HG03066 (cell line): ENCODE results near the gene ADGRG3.
A peak's percentile ranks its signal among the peaks of the same experiment; 100 is the strongest.

ENCODE experiments used
- ATAC-seq: cut with Tn5 transposase; IDR thresholded peaks from one replicate; pipeline ENCODE4 v1.9.1; 2021; ENCODE audit warnings: low read depth; ENCODE audit not compliant: unreplicated experiment

Gene ADGRG3

GRCh38 chr16:57645169-57645568 is 22.9 kb upstream of the ADGRG3 start:
- no peak for ATAC-seq

DNA sequence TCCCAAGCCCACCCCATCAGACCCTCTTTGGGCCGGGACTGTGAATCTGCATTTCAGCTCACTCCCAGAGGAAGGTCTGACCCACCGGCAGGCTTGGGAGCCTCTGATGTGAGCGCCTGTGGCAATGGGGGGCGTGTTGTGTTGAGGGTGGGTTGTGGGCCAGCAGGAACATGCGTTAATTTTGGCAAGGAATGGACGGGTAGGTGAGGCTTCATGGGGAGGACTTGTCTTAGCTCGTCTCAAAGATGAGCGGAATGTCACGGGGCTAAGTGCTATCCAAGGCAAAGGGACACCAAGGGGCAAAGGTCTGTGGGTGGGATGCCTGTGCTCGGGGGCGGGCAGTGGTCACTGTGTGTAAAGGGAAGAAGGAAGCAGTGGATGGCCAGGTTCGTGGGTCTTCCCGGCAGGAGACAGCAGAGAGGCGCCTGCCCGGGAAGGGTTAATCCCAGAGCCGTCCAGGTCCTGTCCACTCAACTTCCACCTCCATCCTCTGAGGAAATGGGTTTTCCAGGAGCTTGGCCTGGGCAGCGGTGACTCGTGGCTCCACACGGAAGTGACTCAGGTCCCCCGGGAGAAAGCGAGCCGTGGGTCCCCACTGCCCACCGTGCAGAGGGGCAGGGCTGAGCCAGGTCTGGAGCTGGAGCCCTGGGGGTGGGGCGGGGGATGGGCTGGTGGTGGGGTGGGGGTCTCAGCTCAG is 22.3 kb upstream of the ADGRG3 start:
- ATAC-seq = no peak

- ATAC-seq = no peak
These were observed 21.6 kb upstream of the ADGRG3 start for GRCh38 chr16:57646388-57647039.

GRCh38 chr16:57647136-57647875 is 20.8 kb upstream of the ADGRG3 start:
- no peak for ATAC-seq

GRCh38 chr16:57648125-57648524 is 20.0 kb upstream of the ADGRG3 start:
- no peak for ATAC-seq

GRCh38 chr16:57648581-57649442 is 19.3 kb upstream of the ADGRG3 start:
- peak; percentile 54 for ATAC-seq

DNA sequence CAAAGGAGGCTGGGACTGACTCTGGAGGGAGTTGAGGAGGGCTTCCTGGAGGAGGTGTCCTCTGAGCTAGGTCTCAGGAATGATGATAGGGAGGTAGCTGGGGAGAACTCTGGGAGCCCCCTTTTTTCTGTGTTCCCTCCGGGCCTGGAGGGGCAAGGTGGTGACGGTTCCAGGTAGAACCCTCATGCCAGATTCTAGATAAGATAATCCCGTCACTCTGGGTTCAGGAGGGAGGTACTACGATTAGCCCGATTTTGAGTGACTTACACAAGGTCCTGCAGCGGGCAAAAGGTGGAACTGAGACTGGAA is 18.7 kb upstream of the ADGRG3 start:
- no peak for ATAC-seq

DNA sequence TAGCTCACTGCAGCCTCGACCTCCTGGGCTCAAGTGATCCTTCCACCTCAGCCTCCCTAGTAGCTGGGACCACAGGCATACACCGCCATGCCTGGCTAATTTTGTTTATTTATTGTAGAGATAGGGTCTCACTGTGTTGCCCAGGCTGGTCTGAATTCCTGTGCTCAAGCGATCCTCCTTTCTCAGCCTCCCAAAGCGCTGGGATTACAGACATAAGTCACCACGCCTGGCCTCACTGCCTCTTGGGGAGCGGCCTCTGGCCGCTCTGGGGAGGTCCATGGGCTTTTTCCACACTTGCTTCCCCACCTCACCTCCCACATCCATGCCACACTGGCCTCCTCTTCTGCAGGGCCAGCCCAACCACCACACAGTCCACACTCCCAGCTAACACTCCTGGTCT is 18.3 kb upstream of the ADGRG3 start:
- ATAC-seq = no peak

DNA sequence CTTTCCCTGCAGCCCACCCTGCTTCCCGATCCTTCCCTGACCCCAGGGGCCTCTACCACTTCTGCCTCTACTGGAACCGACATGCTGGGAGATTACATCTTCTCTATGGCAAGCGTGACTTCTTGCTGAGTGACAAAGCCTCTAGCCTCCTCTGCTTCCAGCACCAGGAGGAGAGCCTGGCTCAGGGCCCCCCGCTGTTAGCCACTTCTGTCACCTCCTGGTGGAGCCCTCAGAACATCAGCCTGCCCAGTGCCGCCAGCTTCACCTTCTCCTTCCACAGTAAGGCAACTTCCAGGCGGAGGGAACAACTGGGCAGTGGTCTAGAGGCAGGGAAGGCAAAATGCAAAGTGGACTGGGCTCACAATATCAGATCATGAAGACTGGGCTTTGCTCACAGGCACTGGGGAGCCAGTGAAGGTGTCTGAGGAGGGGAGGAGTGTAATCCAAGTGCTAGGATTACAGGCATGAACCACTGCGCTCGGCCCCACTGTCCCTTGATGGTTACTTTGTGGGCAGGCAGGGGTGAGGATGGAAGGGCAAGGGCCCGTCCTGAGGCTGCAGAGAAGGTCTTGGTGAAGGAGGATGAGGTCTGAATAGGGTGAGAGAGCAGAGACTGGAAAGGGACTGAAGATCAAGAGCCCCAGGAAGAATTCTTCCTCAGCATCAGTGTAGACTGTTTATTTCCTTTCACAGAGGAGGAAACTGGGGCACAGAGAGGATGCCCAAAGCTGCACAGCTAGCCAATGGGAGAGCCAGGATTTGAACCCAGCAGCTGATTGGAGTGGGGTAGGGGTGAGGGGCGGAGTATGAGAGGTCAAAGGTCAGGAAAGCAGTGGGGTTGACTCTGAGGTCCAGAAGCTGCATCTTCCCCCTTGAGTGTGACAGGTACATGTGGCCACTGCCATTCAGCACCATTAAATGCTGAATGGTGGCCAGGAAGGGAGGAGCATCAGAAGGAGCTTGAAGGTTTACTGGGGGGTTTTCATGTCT is 16.5 kb upstream of the ADGRG3 start:
- no peak for ATAC-seq

DNA sequence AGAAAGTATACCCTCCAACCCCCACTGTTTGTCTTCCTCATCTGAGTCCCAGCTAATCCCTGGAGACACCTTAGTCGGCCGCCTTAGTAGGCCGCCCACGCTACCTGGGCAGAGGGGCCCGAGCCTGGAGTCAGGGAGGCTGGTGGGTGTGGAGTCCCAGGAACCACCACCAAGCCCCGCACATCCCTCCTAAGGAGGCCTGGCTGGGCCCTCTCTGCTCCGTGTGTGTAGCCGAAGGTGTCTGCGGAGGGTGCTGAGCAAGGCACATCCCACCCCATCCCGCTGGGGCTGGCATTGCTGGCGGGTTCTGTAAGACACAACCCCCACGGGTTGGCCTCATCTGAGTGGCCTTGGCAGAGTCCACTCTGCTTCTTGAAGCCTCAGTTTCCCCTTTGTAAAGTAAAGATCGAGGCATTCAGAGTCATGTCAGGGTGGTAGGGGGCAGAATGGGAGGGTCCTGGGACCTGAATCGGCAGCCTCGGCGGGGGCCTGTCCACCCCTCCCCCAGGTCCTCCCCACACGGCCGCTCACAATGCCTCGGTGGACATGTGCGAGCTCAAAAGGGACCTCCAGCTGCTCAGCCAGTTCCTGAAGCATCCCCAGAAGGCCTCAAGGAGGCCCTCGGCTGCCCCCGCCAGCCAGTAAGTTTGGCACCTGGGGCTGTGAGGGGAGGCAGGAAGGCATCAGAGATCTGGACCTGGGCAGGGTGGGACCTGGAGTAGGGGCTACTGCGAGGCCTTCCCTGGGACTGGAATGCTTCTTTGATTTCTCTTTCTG is 15.2 kb upstream of the ADGRG3 start:
- ATAC-seq = no peak

DNA sequence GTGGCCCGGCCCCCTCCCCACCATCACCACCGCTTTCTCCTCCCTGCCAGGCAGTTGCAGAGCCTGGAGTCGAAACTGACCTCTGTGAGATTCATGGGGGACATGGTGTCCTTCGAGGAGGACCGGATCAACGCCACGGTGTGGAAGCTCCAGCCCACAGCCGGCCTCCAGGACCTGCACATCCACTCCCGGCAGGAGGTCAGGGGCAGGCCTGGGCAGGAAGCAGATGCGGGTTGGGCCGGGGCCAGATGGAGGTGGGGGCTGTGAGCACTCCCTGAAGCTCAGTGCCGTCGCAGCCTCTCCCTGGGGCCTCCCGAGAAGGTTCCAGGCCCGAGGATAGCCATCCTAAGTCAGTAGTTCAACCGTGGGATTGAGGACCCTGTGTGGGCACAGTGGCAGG is 14.2 kb upstream of the ADGRG3 start:
- ATAC-seq = no peak

DNA sequence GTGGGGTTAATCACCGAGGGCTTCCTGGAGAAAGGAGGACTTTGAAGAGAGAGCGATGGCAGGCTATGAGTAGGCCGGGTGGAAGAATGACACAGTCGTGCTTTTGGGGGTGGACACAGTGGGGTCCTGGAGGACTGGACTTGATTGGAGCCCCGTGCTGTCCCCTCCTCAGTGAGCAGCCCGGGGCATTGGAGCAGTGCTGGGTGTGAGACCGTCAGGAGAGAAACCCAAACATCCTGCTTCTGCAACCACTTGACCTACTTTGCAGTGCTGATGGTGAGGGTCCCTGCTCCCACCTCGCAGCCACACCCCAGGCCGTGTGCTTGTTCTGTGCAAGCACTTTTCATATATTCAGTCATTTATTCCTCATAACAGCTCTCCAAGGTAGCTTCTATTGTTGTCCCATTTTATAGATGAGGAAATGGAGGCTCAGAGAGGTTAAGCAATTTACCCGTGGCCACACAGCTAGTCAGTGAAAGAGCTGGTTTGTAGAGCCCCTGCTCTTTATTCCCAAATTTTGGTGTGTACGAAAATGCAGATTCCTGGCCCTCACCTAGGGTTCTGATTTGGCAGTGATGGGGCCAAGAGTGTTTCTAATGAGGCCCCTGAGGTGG is 11.7 kb upstream of the ADGRG3 start:
- ATAC-seq = no peak

GRCh38 chr16:57657228-57657627 is 10.9 kb upstream of the ADGRG3 start:
- ATAC-seq = no peak

GRCh38 chr16:57658130-57658877 is 9.8 kb upstream of the ADGRG3 start:
- ATAC-seq = no peak

- ATAC-seq = no peak
These were observed 9.0 kb upstream of the ADGRG3 start for GRCh38 chr16:57658878-57659674.

- ATAC-seq = no peak
These were observed 7.2 kb upstream of the ADGRG3 start for GRCh38 chr16:57660715-57661463.
